Measurements from ENCODE around the gene ELMOD2.

ELMOD2 gene

GRCh38 chr4:140600408-140600807 lies 76.4 kb downstream of the ELMOD2 start:
- TF ChIP-seq HDGF (IDR thresholded peaks at IDR 0.05; ENCODE audit: borderline replicate concordance) (no peak), CTBP1 (IDR thresholded peaks at IDR 0.05; ENCODE audit: borderline replicate concordance) (no peak), NFRKB (IDR thresholded peaks at IDR 0.05) (no peak), ARNT (IDR thresholded peaks at IDR 0.05) (no peak), LEF1 (IDR thresholded peaks at IDR 0.05; ENCODE audit: borderline replicate concordance) (no peak), ZNF384 (IDR thresholded peaks at IDR 0.05) (no peak), FOXK2 (IDR thresholded peaks at IDR 0.05) (no peak), SP1 (IDR thresholded peaks at IDR 0.05) (no peak), BHLHE40 (IDR thresholded peaks at IDR 0.05; ENCODE audit: borderline replicate concordance) (no peak), TARDBP (IDR thresholded peaks at IDR 0.05) (no peak), SUZ12 (IDR thresholded peaks at IDR 0.05) (no peak), ELF4 (IDR thresholded peaks at IDR 0.05) (no peak), FOXA1 (IDR thresholded peaks at IDR 0.05) (no peak), L3MBTL2 (conservative IDR thresholded peaks at IDR 0.05) (no peak), PKNOX1 (IDR thresholded peaks at IDR 0.05) (no peak), FOXM1 (IDR thresholded peaks at IDR 0.05; ENCODE audit: borderline replicate concordance) (no peak)
- ChIA-PET POLR2A (no interaction called here), CTCF (interaction anchor here (0.6 kb wide), 1 partner anchor 245 kb away, joined by 4 read pairs; no protein-coding TSS in a partner anchor)
- no peak for DNase-seq (ENCODE audit: extremely low spot score)

GRCh38 chr4:140602714-140603113 lies 78.7 kb downstream of the ELMOD2 start:
- no peak for DNase-seq (ENCODE audit: extremely low spot score)
- CTCF ChIA-PET, result interaction anchor here (0.5 to 1.2 kb wide), 3 partner anchors 161 to 272 kb away, joined by 3 to 4 read pairs (median 3); no protein-coding TSS in a partner anchor

DNA sequence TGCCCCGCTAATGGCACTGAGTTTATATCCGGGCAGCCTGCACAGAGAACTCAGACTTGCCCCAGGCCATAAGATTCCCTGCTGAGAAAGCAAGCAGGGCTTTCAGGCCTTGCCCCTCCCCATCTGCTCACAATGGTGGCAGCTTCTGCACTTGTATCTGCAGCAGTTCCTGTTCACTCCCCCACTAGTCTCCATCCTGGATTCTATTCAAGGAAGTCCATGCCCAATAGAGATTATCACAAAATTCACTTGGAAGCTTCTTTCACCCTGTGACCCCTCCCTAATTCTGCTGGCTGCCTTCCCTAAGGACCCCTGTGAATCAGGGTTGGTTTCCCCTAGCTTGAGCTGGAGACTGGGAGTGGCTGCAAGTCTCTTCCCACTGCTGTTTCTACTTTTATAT lies 79.3 kb downstream of the ELMOD2 start:
- ChIA-PET POLR2A (interaction anchor here (1.1 to 1.3 kb wide), 2 partner anchors 80 to 230 kb away, joined by 3 to 4 read pairs; partner anchors contain the start of genes ELMOD2 and SCOC), CTCF (interaction anchor here (0.7 to 1.2 kb wide), 4 partner anchors 8 to 273 kb away, joined by 3 to 4 read pairs (median 4); no protein-coding TSS in a partner anchor)
- TF ChIP-seq LEF1 (IDR thresholded peaks at IDR 0.05; ENCODE audit: borderline replicate concordance), result no peak
- TF ChIP-seq SUZ12 (IDR thresholded peaks at IDR 0.05), result no peak
- TF ChIP-seq FOXA1 (IDR thresholded peaks at IDR 0.05), result no peak
- TF ChIP-seq ARNT (IDR thresholded peaks at IDR 0.05), result no peak
- TF ChIP-seq NFRKB (IDR thresholded peaks at IDR 0.05), result no peak
- no peak for TF ChIP-seq SP1 (IDR thresholded peaks at IDR 0.05)
- no peak for TF ChIP-seq FOXK2 (IDR thresholded peaks at IDR 0.05)
- no peak for TF ChIP-seq ZNF384 (IDR thresholded peaks at IDR 0.05)
- no peak for TF ChIP-seq CTBP1 (IDR thresholded peaks at IDR 0.05; ENCODE audit: borderline replicate concordance)
- no peak for TF ChIP-seq TARDBP (IDR thresholded peaks at IDR 0.05)
- no peak for TF ChIP-seq FOXM1 (IDR thresholded peaks at IDR 0.05; ENCODE audit: borderline replicate concordance)
- no peak for TF ChIP-seq HDGF (IDR thresholded peaks at IDR 0.05; ENCODE audit: borderline replicate concordance)
- TF ChIP-seq BHLHE40 (IDR thresholded peaks at IDR 0.05; ENCODE audit: borderline replicate concordance), result no peak
- no peak for TF ChIP-seq ELF4 (IDR thresholded peaks at IDR 0.05)
- no peak for TF ChIP-seq PKNOX1 (IDR thresholded peaks at IDR 0.05)
- TF ChIP-seq L3MBTL2 (conservative IDR thresholded peaks at IDR 0.05), result no peak
- no peak for DNase-seq (ENCODE audit: extremely low spot score)

More at GRCh38 chr4:140602714-140603113, 78.7 kb downstream of the ELMOD2 start:
- TF ChIP-seq ARNT (IDR thresholded peaks at IDR 0.05), result no peak
- no peak for TF ChIP-seq FOXK2 (IDR thresholded peaks at IDR 0.05)
- TF ChIP-seq NFRKB (IDR thresholded peaks at IDR 0.05), result no peak
- TF ChIP-seq ZNF384 (IDR thresholded peaks at IDR 0.05), result no peak
- no peak for TF ChIP-seq L3MBTL2 (conservative IDR thresholded peaks at IDR 0.05)
- no peak for TF ChIP-seq ELF4 (IDR thresholded peaks at IDR 0.05)
- no peak for TF ChIP-seq HDGF (IDR thresholded peaks at IDR 0.05; ENCODE audit: borderline replicate concordance)
- no peak for TF ChIP-seq LEF1 (IDR thresholded peaks at IDR 0.05; ENCODE audit: borderline replicate concordance)
- TF ChIP-seq FOXM1 (IDR thresholded peaks at IDR 0.05; ENCODE audit: borderline replicate concordance), result no peak
- no peak for TF ChIP-seq CTBP1 (IDR thresholded peaks at IDR 0.05; ENCODE audit: borderline replicate concordance)
- TF ChIP-seq TARDBP (IDR thresholded peaks at IDR 0.05), result no peak
- TF ChIP-seq PKNOX1 (IDR thresholded peaks at IDR 0.05), result no peak
- TF ChIP-seq BHLHE40 (IDR thresholded peaks at IDR 0.05; ENCODE audit: borderline replicate concordance), result no peak
- no peak for TF ChIP-seq SUZ12 (IDR thresholded peaks at IDR 0.05)
- no peak for TF ChIP-seq SP1 (IDR thresholded peaks at IDR 0.05)
- no peak for TF ChIP-seq FOXA1 (IDR thresholded peaks at IDR 0.05)
- POLR2A ChIA-PET, result interaction anchor here (1.1 kb wide), 1 partner anchor 79 kb away, joined by 3 read pairs; the partner anchor contains the start of gene ELMOD2
